ENCODE results near the gene CSHL1. TPM values are rescaled to one million over a fixed set of nuclear protein-coding genes. Genes with fewer than 3 reads are reported as not detected.

Gene CSHL1
- total and polyA plus RNA-seq, 9 of the 15 experiments (the other 6 are each of a cell fraction or from before 2014, with no cell fraction given), result not detected

DNA sequence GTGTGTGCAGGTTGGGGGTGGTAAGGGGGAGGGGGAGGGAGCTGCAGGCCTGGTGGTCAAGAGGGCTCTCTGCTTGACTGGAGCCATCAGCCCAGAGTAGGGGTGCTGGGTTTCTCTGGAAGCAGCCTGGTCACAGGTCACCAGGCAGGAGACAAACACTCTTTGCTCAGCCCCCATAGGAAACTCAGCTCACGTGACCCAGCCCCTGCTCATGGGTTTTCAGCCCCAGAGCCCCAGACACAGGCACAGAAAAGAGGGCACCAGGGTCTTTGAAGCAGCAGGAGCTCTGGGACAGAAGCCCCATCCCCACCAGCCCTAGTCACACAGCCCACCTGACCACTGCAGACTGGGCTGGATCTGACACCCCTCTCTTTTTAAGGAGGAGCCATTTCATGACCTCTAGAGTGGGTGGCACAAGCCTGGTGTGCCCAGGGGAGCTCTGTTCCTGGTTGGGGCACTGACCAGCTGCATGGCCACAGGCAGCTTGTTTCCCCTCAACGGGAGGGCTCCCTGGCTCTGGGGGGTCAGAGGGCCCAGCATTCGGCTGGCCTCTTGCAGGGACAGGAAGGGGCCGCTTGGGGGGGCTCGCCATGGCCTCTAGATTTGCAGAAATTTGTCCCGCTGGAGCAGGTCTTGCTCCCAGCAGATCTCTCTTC, 34.9 kb upstream of the CSHL1 start:
- ChIA-PET CTCF (ENCODE audit: low intra/inter-chr PET ratio) (interaction anchor here (0.5 to 0.7 kb wide), 2 partner anchors 26 to 71 kb away, joined by 3 read pairs; no protein-coding TSS in a partner anchor), POLR2A (interaction anchor here (0.5 to 2.2 kb wide), 5 partner anchors 10 to 208 kb away, joined by 3 to 6 read pairs (median 4); partner anchors contain the start of gene CD79B)
- Histone ChIP-seq H4K20me1 (replicated peaks; ENCODE audit: control insufficient read depth, insufficient read depth, low read length) (peaks cover 4% of the 10 kb centered on the region; the same call in 1 of the 2 replicates), H3K27me3 (ENCODE audit: control insufficient read depth in 2 of 2, insufficient read depth in 2 of 2, low read length in 2 of 2) (peaks cover 24 to 69% of the 10 kb centered on the region in 2 experiments; a peak in 4 of 5 replicates), H3K9me3 (replicated peaks; ENCODE audit: control insufficient read depth, insufficient read depth, low read depth, low read length) (no peaks in the 10 kb centered on the region), H3K4me2 (ENCODE audit: insufficient read depth, low read length) (no peak overlapping the region), H3K27ac (ENCODE audit: extremely low read depth, low read depth, low read length) (no peak overlapping the region), H3K4me3 (no peak overlapping the region), H3K79me2 (ENCODE audit: control insufficient read depth, insufficient read depth, low read length) (no peaks in the 10 kb centered on the region), H2AFZ (ENCODE audit: low read depth, low read length) (no peak overlapping the region), H3K9me1 (ENCODE audit: control insufficient read depth, insufficient read depth, low read length) (no peaks in the 10 kb centered on the region), H3K36me3 (ENCODE audit: control insufficient read depth, insufficient read depth, low read length) (no peaks in the 10 kb centered on the region), H3K4me1 (replicated peaks in 1 of 2; ENCODE audit: control insufficient read depth in 2 of 2, insufficient read depth in 2 of 2, low read length in 2 of 2) (peaks cover 3 to 31% of the 10 kb centered on the region in 2 experiments; a peak in 3 of 5 replicates), H3K9ac (ENCODE audit: insufficient read depth in 1 of 2, low read depth in 2 of 2, low read length in 2 of 2) (0 out of 4 replicates have a peak overlapping the region, but pooled peaks of 1 of the 2 experiments have one; percentile 58)
- BruUV-seq (replicated peaks), result no TSS peak
- no peak for FAIRE-seq
- DNase-seq (ENCODE audit: extremely low read depth in 1 of 4, low spot score in 3 of 4), result no peak
- WGBS (ENCODE audit: insufficient coverage, low coverage, missing lambda C conversion rate), result 55% methylated on average over 3 of the region's 6 CpGs
- intact Hi-C loops (cut with micrococcal nuclease) (loop anchor here (2.0 to 10.0 kb wide), 3 partner anchors 27 to 79 kb away; partner anchors contain the start of genes GH1 and ICAM2), in situ Hi-C loops (cut with MboI) (no loop called here)
- no peak for ATAC-seq
- TF ChIP-seq, protein P1, sequence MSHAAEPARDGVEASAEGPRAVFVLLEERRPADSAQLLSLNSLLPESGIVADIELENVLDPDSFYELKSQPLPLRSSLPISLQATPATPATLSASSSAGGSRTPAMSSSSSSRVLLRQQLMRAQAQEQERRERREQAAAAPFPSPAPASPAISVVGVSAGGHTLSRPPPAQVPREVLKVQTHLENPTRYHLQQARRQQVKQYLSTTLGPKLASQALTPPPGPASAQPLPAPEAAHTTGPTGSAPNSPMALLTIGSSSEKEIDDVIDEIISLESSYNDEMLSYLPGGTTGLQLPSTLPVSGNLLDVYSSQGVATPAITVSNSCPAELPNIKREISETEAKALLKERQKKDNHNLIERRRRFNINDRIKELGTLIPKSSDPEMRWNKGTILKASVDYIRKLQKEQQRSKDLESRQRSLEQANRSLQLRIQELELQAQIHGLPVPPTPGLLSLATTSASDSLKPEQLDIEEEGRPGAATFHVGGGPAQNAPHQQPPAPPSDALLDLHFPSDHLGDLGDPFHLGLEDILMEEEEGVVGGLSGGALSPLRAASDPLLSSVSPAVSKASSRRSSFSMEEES (CRISPR knock-in tag; IDR thresholded peaks at IDR 0.05), result no peak
- TF ChIP-seq PRMT5 (CRISPR knock-in tag; IDR thresholded peaks at IDR 0.05) (no peak), KDM1A (IDR thresholded peaks at IDR 0.05) (peak in 1 of 2 experiments; percentile 16; a peak in 1 of 4 replicates), POU5F1 (IDR thresholded peaks at IDR 0.05; ENCODE audit: borderline replicate concordance, low read depth, low read length, partially characterized antibody) (no peak), PHF20 (IDR thresholded peaks at IDR 0.05; ENCODE audit: partially characterized antibody) (no peak), TFAM (CRISPR knock-in tag; conservative IDR thresholded peaks at IDR 0.05) (no peak)
- TF ChIP-seq, protein P2, sequence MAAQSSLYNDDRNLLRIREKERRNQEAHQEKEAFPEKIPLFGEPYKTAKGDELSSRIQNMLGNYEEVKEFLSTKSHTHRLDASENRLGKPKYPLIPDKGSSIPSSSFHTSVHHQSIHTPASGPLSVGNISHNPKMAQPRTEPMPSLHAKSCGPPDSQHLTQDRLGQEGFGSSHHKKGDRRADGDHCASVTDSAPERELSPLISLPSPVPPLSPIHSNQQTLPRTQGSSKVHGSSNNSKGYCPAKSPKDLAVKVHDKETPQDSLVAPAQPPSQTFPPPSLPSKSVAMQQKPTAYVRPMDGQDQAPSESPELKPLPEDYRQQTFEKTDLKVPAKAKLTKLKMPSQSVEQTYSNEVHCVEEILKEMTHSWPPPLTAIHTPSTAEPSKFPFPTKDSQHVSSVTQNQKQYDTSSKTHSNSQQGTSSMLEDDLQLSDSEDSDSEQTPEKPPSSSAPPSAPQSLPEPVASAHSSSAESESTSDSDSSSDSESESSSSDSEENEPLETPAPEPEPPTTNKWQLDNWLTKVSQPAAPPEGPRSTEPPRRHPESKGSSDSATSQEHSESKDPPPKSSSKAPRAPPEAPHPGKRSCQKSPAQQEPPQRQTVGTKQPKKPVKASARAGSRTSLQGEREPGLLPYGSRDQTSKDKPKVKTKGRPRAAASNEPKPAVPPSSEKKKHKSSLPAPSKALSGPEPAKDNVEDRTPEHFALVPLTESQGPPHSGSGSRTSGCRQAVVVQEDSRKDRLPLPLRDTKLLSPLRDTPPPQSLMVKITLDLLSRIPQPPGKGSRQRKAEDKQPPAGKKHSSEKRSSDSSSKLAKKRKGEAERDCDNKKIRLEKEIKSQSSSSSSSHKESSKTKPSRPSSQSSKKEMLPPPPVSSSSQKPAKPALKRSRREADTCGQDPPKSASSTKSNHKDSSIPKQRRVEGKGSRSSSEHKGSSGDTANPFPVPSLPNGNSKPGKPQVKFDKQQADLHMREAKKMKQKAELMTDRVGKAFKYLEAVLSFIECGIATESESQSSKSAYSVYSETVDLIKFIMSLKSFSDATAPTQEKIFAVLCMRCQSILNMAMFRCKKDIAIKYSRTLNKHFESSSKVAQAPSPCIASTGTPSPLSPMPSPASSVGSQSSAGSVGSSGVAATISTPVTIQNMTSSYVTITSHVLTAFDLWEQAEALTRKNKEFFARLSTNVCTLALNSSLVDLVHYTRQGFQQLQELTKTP (IDR thresholded peaks at IDR 0.05; ENCODE audit: low read depth in 1 of 2, partially characterized antibody in 2 of 2), result no peak
- TF ChIP-seq, protein P3, sequence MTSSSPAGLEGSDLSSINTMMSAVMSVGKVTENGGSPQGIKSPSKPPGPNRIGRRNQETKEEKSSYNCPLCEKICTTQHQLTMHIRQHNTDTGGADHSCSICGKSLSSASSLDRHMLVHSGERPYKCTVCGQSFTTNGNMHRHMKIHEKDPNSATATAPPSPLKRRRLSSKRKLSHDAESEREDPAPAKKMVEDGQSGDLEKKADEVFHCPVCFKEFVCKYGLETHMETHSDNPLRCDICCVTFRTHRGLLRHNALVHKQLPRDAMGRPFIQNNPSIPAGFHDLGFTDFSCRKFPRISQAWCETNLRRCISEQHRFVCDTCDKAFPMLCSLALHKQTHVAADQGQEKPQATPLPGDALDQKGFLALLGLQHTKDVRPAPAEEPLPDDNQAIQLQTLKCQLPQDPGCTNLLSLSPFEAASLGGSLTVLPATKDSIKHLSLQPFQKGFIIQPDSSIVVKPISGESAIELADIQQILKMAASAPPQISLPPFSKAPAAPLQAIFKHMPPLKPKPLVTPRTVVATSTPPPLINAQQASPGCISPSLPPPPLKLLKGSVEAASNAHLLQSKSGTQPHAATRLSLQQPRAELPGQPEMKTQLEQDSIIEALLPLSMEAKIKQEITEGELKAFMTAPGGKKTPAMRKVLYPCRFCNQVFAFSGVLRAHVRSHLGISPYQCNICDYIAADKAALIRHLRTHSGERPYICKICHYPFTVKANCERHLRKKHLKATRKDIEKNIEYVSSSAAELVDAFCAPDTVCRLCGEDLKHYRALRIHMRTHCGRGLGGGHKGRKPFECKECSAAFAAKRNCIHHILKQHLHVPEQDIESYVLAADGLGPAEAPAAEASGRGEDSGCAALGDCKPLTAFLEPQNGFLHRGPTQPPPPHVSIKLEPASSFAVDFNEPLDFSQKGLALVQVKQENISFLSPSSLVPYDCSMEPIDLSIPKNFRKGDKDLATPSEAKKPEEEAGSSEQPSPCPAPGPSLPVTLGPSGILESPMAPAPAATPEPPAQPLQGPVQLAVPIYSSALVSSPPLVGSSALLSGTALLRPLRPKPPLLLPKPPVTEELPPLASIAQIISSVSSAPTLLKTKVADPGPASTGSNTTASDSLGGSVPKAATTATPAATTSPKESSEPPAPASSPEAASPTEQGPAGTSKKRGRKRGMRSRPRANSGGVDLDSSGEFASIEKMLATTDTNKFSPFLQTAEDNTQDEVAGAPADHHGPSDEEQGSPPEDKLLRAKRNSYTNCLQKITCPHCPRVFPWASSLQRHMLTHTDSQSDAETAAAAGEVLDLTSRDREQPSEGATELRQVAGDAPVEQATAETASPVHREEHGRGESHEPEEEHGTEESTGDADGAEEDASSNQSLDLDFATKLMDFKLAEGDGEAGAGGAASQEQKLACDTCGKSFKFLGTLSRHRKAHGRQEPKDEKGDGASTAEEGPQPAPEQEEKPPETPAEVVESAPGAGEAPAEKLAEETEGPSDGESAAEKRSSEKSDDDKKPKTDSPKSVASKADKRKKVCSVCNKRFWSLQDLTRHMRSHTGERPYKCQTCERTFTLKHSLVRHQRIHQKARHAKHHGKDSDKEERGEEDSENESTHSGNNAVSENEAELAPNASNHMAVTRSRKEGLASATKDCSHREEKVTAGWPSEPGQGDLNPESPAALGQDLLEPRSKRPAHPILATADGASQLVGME (CRISPR knock-in tag; IDR thresholded peaks at IDR 0.05), result no peak

Data from K562 (cell line).